ENCODE measurements around the gene BCAT1.

GRCh38 chr12:24954261-24954660 is 5.4 kb upstream of the BCAT1 start:
- TF ChIP-seq CTCF (conservative IDR thresholded peaks at IDR 0.05 in 1 of 2, IDR thresholded peaks at IDR 0.05 in 1 of 2; ENCODE audit: extremely low read depth in 1 of 2, insufficient read depth in 1 of 2, low read depth in 1 of 2, low read length in 2 of 2), result no peak
- no peak for TF ChIP-seq EZH2 (IDR thresholded peaks at IDR 0.05; ENCODE audit: borderline replicate concordance, low read length)
